Stimulated activated CD4-positive, alpha-beta T cell treated with anti-CD3 and anti-CD28 coated beads, Interleukin-4, amount 100 ng/mL, for 24 hours (primary cell): Measurements from ENCODE around the gene TMUB1.
A peak's percentile ranks its signal among the peaks of the same experiment; 100 is the strongest.

Experiments used
- DNase-seq: peaks from one replicate; pipeline ENCODE4 v3.0.0-alpha.2; 2020

Gene TMUB1

GRCh38 chr7:151101621-151102396 lies 18.5 kb upstream of the TMUB1 start:
- DNase-seq, result no peak

DNA sequence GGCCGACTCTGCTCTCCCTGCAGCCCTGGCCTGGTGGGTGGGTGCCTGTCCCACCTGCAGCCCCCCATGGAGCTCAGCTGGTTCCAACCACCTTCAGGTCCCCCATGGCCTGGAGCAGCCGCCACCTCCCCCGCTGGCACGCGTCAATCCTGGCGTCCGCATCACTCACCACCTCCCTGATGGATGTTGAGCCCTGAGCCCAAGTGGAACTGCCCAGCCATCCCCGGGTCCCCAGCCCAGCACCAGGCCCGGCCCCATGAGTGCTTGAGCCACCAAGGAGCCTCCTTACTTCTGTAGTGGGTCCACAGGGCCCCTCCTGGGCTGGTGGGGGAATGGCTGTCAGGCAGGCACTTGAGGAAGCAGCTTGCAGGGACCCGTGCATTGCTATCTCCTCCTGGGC lies 17.6 kb upstream of the TMUB1 start:
- DNase-seq, result no peak

DNA sequence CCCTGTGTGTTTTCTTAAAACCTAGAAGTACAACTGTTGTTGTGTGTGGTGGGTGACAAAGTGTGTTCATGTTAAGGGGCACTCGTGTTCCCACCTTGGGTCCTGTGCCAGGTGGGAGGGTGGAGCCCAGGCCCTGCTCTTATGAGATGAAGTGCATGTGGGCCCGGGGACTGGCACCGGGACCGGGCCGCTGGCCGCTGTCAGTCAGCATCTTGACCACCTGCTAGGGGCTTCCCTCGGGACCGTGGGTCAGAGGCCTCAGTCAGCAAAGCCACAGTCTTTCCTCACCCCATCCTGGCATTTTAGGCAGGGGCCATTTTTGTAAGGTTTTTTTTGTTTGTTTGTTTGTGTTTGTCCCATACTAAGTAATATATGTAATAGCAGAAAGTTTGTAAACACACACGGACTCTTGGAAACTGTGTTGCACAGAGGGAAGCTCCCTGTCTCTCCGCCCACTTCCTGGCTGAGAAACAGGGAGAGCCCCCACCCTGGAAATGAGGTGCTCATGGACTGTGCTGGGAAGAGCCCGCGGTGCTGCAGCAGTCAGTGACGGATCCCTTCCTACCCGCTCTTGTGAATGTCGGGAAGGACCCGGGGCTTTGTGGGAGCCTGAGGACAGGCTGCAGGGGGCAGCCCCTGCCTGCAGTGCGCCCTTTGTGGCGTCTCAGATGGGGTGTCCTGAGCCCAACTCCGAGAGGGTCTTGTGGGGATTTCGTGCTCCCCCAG lies 16.4 kb upstream of the TMUB1 start:
- no peak for DNase-seq

GRCh38 chr7:151095828-151096475 lies 12.7 kb upstream of the TMUB1 start:
- DNase-seq, result no peak

GRCh38 chr7:151095123-151095797 lies 12.0 kb upstream of the TMUB1 start:
- no peak for DNase-seq

GRCh38 chr7:151094675-151095074 lies 11.4 kb upstream of the TMUB1 start:
- DNase-seq, result no peak

- no peak for DNase-seq
Observed at GRCh38 chr7:151093748-151094147, 10.5 kb upstream of the TMUB1 start.

GRCh38 chr7:151091988-151092387 lies 8.7 kb upstream of the TMUB1 start:
- DNase-seq, result no peak

DNA sequence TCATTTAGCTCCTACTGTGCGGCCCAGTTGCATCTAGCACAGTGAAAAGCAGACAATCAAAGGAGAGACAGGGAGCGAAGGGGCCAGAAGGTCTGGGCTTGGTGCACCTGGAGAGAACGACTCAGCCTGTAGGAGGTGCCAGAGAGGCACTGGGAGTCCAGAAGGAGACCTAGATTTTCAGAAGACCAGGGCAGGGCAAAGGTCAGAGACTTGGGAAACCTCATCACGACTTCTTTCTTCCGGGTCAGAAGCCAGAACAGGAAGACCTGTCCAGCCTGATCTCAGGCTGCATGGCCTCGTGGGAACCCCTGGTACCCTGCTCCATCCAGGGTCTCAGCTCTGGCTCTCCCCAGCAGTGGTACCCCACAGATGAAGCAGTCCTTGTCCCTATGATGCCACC lies 8.1 kb upstream of the TMUB1 start:
- DNase-seq, result no peak

GRCh38 chr7:151091003-151091402 lies 7.7 kb upstream of the TMUB1 start:
- DNase-seq, result no peak

GRCh38 chr7:151089893-151090730 lies 6.8 kb upstream of the TMUB1 start:
- no peak for DNase-seq

GRCh38 chr7:151088856-151089699 lies 5.8 kb upstream of the TMUB1 start:
- no peak for DNase-seq

- no peak for DNase-seq
Observed at GRCh38 chr7:151088019-151088855, 4.9 kb upstream of the TMUB1 start.

- DNase-seq, result peak; percentile 28
Observed at GRCh38 chr7:151087245-151088018, 4.1 kb upstream of the TMUB1 start.

DNA sequence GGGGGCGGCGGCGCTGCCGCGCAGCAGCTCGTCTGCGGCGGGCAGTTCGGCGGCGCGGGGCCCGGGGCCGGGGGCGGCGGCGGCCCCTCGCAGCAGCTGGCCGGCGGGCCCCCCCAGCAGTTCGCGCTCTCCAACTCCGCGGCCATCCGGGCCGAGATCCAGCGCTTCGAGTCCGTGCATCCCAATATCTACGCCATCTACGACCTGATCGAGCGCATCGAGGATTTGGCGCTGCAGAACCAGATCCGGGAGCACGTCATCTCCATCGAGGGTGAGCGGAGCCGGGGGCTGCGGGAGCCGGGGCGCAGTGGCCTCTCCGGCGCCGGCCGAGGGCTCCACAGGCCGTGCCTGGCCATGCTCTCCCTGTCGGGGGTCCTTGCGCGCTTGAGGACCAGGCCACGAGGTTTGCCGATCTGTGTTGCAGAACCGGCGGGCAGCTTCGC lies 3.5 kb upstream of the TMUB1 start:
- DNase-seq, result peak; percentile 32

- DNase-seq, result peak; percentile 56
Observed at GRCh38 chr7:151085691-151086620, 2.7 kb upstream of the TMUB1 start, which contains the start of gene AGAP3. Gene AGAP3, plus strand, starts transcription at chr7:151086475. Its CDS starts 267 bp downstream, at chr7:151086742.

DNA sequence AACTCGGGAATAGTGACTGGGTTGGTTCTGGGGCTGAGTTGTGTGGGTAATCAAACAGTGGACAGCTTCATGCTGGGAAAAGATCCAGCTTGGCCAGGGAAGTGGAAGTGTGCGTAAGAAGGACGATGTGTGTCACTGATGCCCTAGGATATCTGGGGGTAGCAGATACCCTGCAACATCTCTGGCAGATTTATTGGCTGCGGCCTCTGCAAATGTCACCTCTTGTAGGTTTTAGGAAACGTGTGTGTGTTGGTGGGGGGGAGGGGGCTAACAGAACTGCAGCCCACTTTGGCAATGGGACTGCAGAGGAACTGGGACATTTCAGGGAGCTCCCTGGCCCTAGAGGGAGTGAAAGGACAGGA lies 2.0 kb upstream of the TMUB1 start:
- no peak for DNase-seq

DNA sequence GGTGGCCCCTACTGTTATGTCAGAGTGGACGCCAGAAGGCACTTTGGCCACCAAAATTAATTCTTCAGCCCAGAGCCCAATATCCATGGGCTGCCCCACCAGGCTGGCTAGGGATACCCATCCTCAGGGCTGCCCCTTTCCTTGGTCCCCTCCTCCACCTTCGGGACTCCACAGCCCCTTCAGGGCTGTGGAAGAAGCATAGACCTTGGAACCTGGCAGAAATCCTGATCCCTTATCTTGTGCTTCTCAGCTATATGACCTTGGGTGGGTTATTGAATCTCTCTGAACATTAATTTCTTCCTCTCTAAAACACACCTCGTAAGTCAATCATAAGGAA lies 499 bp upstream of the TMUB1 start:
- DNase-seq, result no peak
